HCT116 (cell line): ENCODE results near the gene MED25. TPM values are rescaled to one million over a fixed set of nuclear protein-coding genes. Genes with fewer than 3 reads are reported as not detected.

Experiments used
- ATAC-seq: fragments of 200-7000 bp; cut with Tn5 transposase; 2 replicates; pipeline ENCODE4 v1.9.1; 2020; ENCODE audit warnings: mild to moderate bottlenecking, moderate library complexity
- BruUV-seq: library from RNA; stranded (reverse); fragments of 400-500 nt; replicated peaks from 2 replicates; lab custom pipeline; 2021; lab: Mats Ljungman, UMichigan
- CTCF ChIA-PET: fragments of 300-600 bp; sonication (Branson Sonifier 250); formaldehyde crosslinking; loops from one replicate; lab custom pipeline; 2021; ENCODE audit warnings: antibody characterized with exemption; lab: Charles Lee
- POLR2A ChIA-PET: fragments of 300-600, 350-600 bp; sonication (Branson Sonifier 250); formaldehyde crosslinking; loops from one replicate; lab custom pipeline; 2021; ENCODE audit warnings: antibody characterized with exemption; lab: Charles Lee
- RAD21 ChIA-PET, 2 experiments: fragments of 300-600 bp; sonication (Branson Sonifier 250); formaldehyde crosslinking; loops; one replicate each; lab custom pipeline; 2023; ENCODE audit warnings: low total read pairs in 2 of 2; ENCODE audit not compliant: uncharacterized antibody in 2 of 2, unreplicated experiment in 2 of 2, low non-redundant PET in 1 of 2; lab: Charles Lee
- DNase-seq: peaks from one replicate; pipeline ENCODE4 v3.0.0-alpha.2; 2010; ENCODE audit warnings: low read depth, low spot score
- H2AFZ ChIP-seq: fragments of 200-600 bp; shearing (Covaris generic), sonication (generic); 2 replicates; pipeline ENCODE4 v1.6.1; 2017; ENCODE audit warnings: low read depth, mixed run types, mixed read lengths, antibody characterized with exemption, low read length; ENCODE audit not compliant: poor library complexity, severe bottlenecking
- H3K27ac ChIP-seq: 2 replicates; pipeline ENCODE4 v1.5.1; 2012; ENCODE audit warnings: low read depth, low read length
- H3K27me3 ChIP-seq: fragments of 200-600 bp; sonication (generic); 2 replicates; pipeline ENCODE4 v1.6.1; 2016; ENCODE audit warnings: mixed run types, low read length, mixed read lengths; ENCODE audit not compliant: insufficient read depth
- H3K36me3 ChIP-seq, 2 experiments: fragments of 200-500 bp in 1 of 2; fragments of 200-600 bp in 1 of 2; sonication (Bioruptor generic) in 1 of 2; sonication (generic) in 1 of 2; 2 replicates each; pipeline versions ENCODE4 v1.5.1 to v1.6.1; 2014 to 2016; ENCODE audit warnings: low read length in 2 of 2, inconsistent platforms in 1 of 2, mixed read lengths in 1 of 2, mixed run types in 1 of 2; ENCODE audit not compliant: insufficient read depth in 2 of 2, control insufficient read depth in 1 of 2
- H3K4me1 ChIP-seq, 2 experiments: fragments of 200-600 bp in 1 of 2; sonication (generic) in 1 of 2; 2 replicates each; pipeline versions ENCODE4 v1.5.1 to v1.6.1; 2012 to 2017; ENCODE audit warnings: low read length in 2 of 2, inconsistent platforms in 1 of 2, mild to moderate bottlenecking in 1 of 2, mixed read lengths in 1 of 2, mixed run types in 1 of 2, moderate library complexity in 1 of 2; ENCODE audit not compliant: insufficient read depth in 2 of 2, control insufficient read depth in 1 of 2
- H3K4me2 ChIP-seq: fragments of 200-600 bp; sonication (generic); 2 replicates; pipeline ENCODE4 v1.6.1; 2017; ENCODE audit warnings: mixed run types, low read length, mixed read lengths
- H3K4me3 ChIP-seq, 2 experiments: fragments of 200-600 bp in 1 of 2; sonication (generic) in 1 of 2; replicated peaks in 1 of 2; 2 replicates each; pipeline ENCODE4 v1.5.1; 2011 to 2016; ENCODE audit warnings: low read length in 2 of 2, control low read depth in 1 of 2, low read depth in 1 of 2, mild to moderate bottlenecking in 1 of 2, mixed read lengths in 1 of 2, mixed run types in 1 of 2
- H3K79me2 ChIP-seq: fragments of 200-600 bp; sonication (generic); 2 replicates; pipeline ENCODE4 v1.6.1; 2017; ENCODE audit warnings: mild to moderate bottlenecking, mixed run types, low read length, moderate library complexity, mixed read lengths; ENCODE audit not compliant: insufficient read depth
- H3K9ac ChIP-seq: fragments of 200-600 bp; sonication (generic); 2 replicates; pipeline ENCODE4 v1.6.1; 2016; ENCODE audit warnings: low read length, mixed read lengths
- H3K9me2 ChIP-seq: fragments of 200-600 bp; sonication (generic), shearing (Covaris generic); 2 replicates; pipeline ENCODE4 v1.6.1; 2017; ENCODE audit warnings: mixed run types, mild to moderate bottlenecking, moderate library complexity; ENCODE audit not compliant: insufficient read depth
- H3K9me3 ChIP-seq, 2 experiments: fragments of 200-500 bp in 1 of 2; fragments of 200-600 bp in 1 of 2; sonication (Bioruptor generic) in 1 of 2; sonication (generic) in 1 of 2; 2 replicates each; pipeline ENCODE4 v1.6.1; 2014 to 2017; ENCODE audit warnings: low read length in 2 of 2, mixed read lengths in 2 of 2, inconsistent platforms in 1 of 2, low read depth in 1 of 2, mild to moderate bottlenecking in 1 of 2, mixed run types in 1 of 2, moderate library complexity in 1 of 2; ENCODE audit not compliant: control insufficient read depth in 1 of 2, insufficient read depth in 1 of 2
- H4K20me1 ChIP-seq: fragments of 200-600 bp; sonication (generic), shearing (Covaris generic); 2 replicates; pipeline ENCODE4 v1.6.1; 2017; ENCODE audit warnings: mixed run types, mild to moderate bottlenecking, moderate library complexity; ENCODE audit not compliant: insufficient read depth
- CBX3 ChIP-seq: IDR thresholded peaks from 2 replicates; pipeline ENCODE4 v1.6.1; 2012; ENCODE audit warnings: low read depth
- CEBPB ChIP-seq: IDR thresholded peaks from 2 replicates; pipeline ENCODE4 v1.6.1; 2012; ENCODE audit warnings: low read depth
- ELF1 ChIP-seq: IDR thresholded peaks from 2 replicates; pipeline ENCODE4 v1.6.1; 2012; ENCODE audit warnings: low read depth, borderline replicate concordance
- FOSL1 ChIP-seq: IDR thresholded peaks from 2 replicates; pipeline ENCODE4 v1.6.1; 2012; ENCODE audit warnings: low read depth
- JUND ChIP-seq: IDR thresholded peaks from 2 replicates; pipeline ENCODE4 v1.6.1; 2012
- POLR2A ChIP-seq: IDR thresholded peaks from 2 replicates; pipeline ENCODE4 v1.7.0; 2011; ENCODE audit warnings: borderline replicate concordance; ENCODE audit not compliant: insufficient read depth, insufficient read length; ENCODE audit errors: extremely low read depth
- POLR2AphosphoS5 ChIP-seq: IDR thresholded peaks from 2 replicates; pipeline ENCODE4 v1.6.1; 2011; ENCODE audit warnings: mild to moderate bottlenecking, low read depth, low read length, moderate library complexity
- RAD21 ChIP-seq: IDR thresholded peaks from 2 replicates; pipeline ENCODE4 v1.6.1; 2012; ENCODE audit warnings: low read depth, mild to moderate bottlenecking
- SP1 ChIP-seq: IDR thresholded peaks from 2 replicates; pipeline ENCODE4 v1.6.1; 2012; ENCODE audit warnings: low read depth
- SRF ChIP-seq: IDR thresholded peaks from 2 replicates; pipeline ENCODE4 v1.6.1; 2012; ENCODE audit warnings: low read depth
- TCF7L2 ChIP-seq: IDR thresholded peaks from 2 replicates; pipeline ENCODE4 v1.7.0; 2011; ENCODE audit warnings: borderline replicate concordance, inconsistent platforms; ENCODE audit not compliant: insufficient read depth, insufficient read length; ENCODE audit errors: extremely low read depth
- intact Hi-C: fragments of 100-400 bp; cut with micrococcal nuclease; formaldehyde crosslinking; loops from 2 replicates; pipeline ENCODE4 v1.10.0; 2022
- total RNA-seq: library from RNA; stranded (reverse); gene quantifications from one replicate; pipeline ENCODE4 v1.2.1, GENCODE V29; 2021; ENCODE audit not compliant: unreplicated experiment
- TF ChIP-seq, protein P1 (sequence below): IDR thresholded peaks from 2 replicates; pipeline ENCODE4 v1.6.1; 2012

Gene MED25
- total RNA-seq, 1 experiment from 2014 or later = 77.7 TPM

DNA sequence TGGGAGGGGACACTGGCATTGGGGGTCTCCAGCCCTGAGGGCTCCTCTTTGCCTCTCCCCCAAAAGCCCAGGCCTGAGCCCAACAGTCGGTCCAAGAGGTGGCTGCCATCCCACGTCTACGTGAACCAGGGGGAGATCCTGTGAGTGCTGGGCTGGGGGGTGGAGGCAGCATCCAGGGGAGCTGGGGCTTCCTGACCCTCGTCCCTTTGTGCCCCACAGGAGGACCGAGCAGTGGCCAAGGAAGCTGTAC lies 39.7 kb downstream of the MED25 start:
- intact Hi-C loops = no loop called here
- no peak for TF ChIP-seq TCF7L2
- no peak for TF ChIP-seq JUND
- TF ChIP-seq SRF = no peak
- no peak for TF ChIP-seq FOSL1
- no peak for TF ChIP-seq CBX3
- no peak for TF ChIP-seq ELF1
- TF ChIP-seq POLR2A = no peak
- no peak for TF ChIP-seq CEBPB
- no peak for TF ChIP-seq SP1
- no peak; the same call in 1 of the 2 replicates for TF ChIP-seq POLR2AphosphoS5
- no peak for TF ChIP-seq RAD21
- TF ChIP-seq, protein P1, sequence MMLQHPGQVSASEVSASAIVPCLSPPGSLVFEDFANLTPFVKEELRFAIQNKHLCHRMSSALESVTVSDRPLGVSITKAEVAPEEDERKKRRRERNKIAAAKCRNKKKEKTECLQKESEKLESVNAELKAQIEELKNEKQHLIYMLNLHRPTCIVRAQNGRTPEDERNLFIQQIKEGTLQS = no peak
- no peaks in the 10 kb centered on the region for H3K9me3 ChIP-seq
- no peak overlapping the region for H2AFZ ChIP-seq
- H3K27ac ChIP-seq = peak overlapping the region; percentile 45; the same call in 1 of the 2 replicates
- no peaks in the 10 kb centered on the region for H4K20me1 ChIP-seq
- H3K36me3 ChIP-seq = peaks cover 15 to 27% of the 10 kb centered on the region in 2 experiments; a peak in 3 of 4 replicates
- no peak overlapping the region for H3K4me3 ChIP-seq
- no peaks in the 10 kb centered on the region for H3K27me3 ChIP-seq
- H3K4me1 ChIP-seq = peaks cover 1 to 30% of the 10 kb centered on the region in 2 experiments; a peak in 3 of 4 replicates
- DNase-seq (no peak), ATAC-seq (no peak)
- ChIA-PET RAD21 (no interaction called here), POLR2A (no interaction called here), CTCF (no interaction called here)
- H3K79me2 ChIP-seq = peaks cover 32% of the 10 kb centered on the region
- BruUV-seq = no TSS peak
- H3K9ac ChIP-seq = no peak overlapping the region
- no peaks in the 10 kb centered on the region for H3K9me2 ChIP-seq
- H3K4me2 ChIP-seq = no peak overlapping the region
